GM12891 (cell line): ENCODE data around the gene KIF3B.

Source experiments
- PAX5 ChIP-seq: IDR thresholded peaks from 2 replicates; pipeline ENCODE4 v1.6.1; 2011; ENCODE audit warnings: low read length, moderate library complexity, mild to moderate bottlenecking; ENCODE audit not compliant: insufficient read depth, severe bottlenecking
- POLR2A ChIP-seq: IDR thresholded peaks from 2 replicates; pipeline ENCODE4 v1.6.1; 2011; ENCODE audit warnings: low read depth, low read length, control low read depth
- POLR2AphosphoS5 ChIP-seq: IDR thresholded peaks from 2 replicates; pipeline ENCODE4 v1.6.1; 2011; ENCODE audit warnings: low read depth, low read length, control low read depth
- POU2F2 ChIP-seq: IDR thresholded peaks from 2 replicates; pipeline ENCODE4 v1.6.1; 2011; ENCODE audit warnings: low read depth, mild to moderate bottlenecking, control low read depth, low read length, moderate library complexity
- SPI1 ChIP-seq: IDR thresholded peaks from 2 replicates; pipeline ENCODE4 v1.6.1; 2011; ENCODE audit warnings: low read depth, low read length, control low read depth
- TAF1 ChIP-seq: IDR thresholded peaks from 2 replicates; pipeline ENCODE4 v1.6.1; 2011; ENCODE audit warnings: low read depth, low read length, control low read depth

- TF ChIP-seq POLR2A = no peak
- no peak for TF ChIP-seq POLR2AphosphoS5
- no peak for TF ChIP-seq SPI1
- TF ChIP-seq TAF1 = no peak
- no peak for TF ChIP-seq PAX5
- no peak for TF ChIP-seq POU2F2
These were observed 74.8 kb downstream of the KIF3B start for GRCh38 chr20:32352121-32352720.
